Peyer's patch (tissue), 4 donors: ENCODE results near the gene PRSS21. TPM values are rescaled to one million over a fixed set of nuclear protein-coding genes. Genes with fewer than 3 reads are reported as not detected.

Source experiments
- DNase-seq, 3 donors: peaks; one replicate each; pipeline ENCODE4 v3.0.0-alpha.2; 2017 to 2019
- H3K27ac ChIP-seq, 4 donors: fragments of 200-600 bp; sonication (generic); one replicate each; pipeline ENCODE4 v1.5.1; 2016 to 2019
- H3K27me3 ChIP-seq, 2 donors: fragments of 200-600 bp; sonication (generic); one replicate each; pipeline ENCODE4 v1.5.1; 2019
- H3K36me3 ChIP-seq, 3 donors: fragments of 200-600 bp; sonication (generic); one replicate each; pipeline ENCODE4 v1.5.1; 2016 to 2019
- H3K4me1 ChIP-seq, 4 donors: fragments of 200-600 bp; sonication (generic); one replicate each; pipeline ENCODE4 v1.5.1; 2016 to 2019
- H3K4me3 ChIP-seq, 4 donors: fragments of 200-600 bp; sonication (generic); 1 replicate in 3 of 4; 2 replicates in 1 of 4; pipeline ENCODE4 v1.5.1; 2016 to 2019; ENCODE audit warnings: mild to moderate bottlenecking in 1 of 4
- H3K9me3 ChIP-seq, 4 donors: fragments of 200-600 bp; sonication (generic); one replicate each; pipeline ENCODE4 v1.5.1; 2016 to 2019; ENCODE audit warnings: mild to moderate bottlenecking in 1 of 4
- CTCF ChIP-seq, 6 experiments: fragments of 450-650 bp in 4 of 6; fragments of 200-600 bp in 2 of 6; sonication (generic) in 1 of 6; IDR thresholded peaks; one replicate each; pipeline ENCODE4 v1.5.1; 2017 to 2019; ENCODE audit warnings: antibody characterized with exemption in 6 of 6, mild to moderate bottlenecking in 3 of 6, moderate library complexity in 1 of 6
- POLR2A ChIP-seq, 2 donors: fragments of 450-650 bp; IDR thresholded peaks; one replicate each; pipeline ENCODE4 v1.5.1; 2017; ENCODE audit warnings: antibody characterized with exemption in 2 of 2, mild to moderate bottlenecking in 2 of 2, moderate library complexity in 2 of 2
- total RNA-seq, 4 donors: library from RNA; depleted of rRNA; stranded (reverse); fragments of >200 nt; gene quantifications; one replicate each; pipeline ENCODE4 v1.1.0, GENCODE V29; 2016

The PRSS21 gene
- total RNA-seq, 4 donors from 2014 or later = 0.88 TPM; not detected in 3

- Histone ChIP-seq H3K4me1 (peaks cover 0 to 21% (median 10%) of the 10 kb centered on the region in 4 donors), H3K27me3 (peaks cover 0 to 8% of the 10 kb centered on the region in 2 donors)
These were observed 30.8 kb upstream of the PRSS21 start for GRCh38 chr16:2786061-2786825.

GRCh38 chr16:2786826-2787151, 30.2 kb upstream of the PRSS21 start:
- Histone ChIP-seq H3K4me1 (peaks cover 0 to 21% (median 10%) of the 10 kb centered on the region in 4 donors), H3K9me3 (no peaks in the 10 kb centered on the region), H3K36me3 (no peaks in the 10 kb centered on the region), H3K27ac (no peak overlapping the region), H3K4me3 (no peak overlapping the region), H3K27me3 (peaks cover 0 to 8% of the 10 kb centered on the region in 2 donors)
- TF ChIP-seq POLR2A (IDR thresholded peaks at IDR 0.05) (no peak), CTCF (IDR thresholded peaks at IDR 0.05) (no peak)
- peak in 1 of 3 donors; percentile 7 for DNase-seq

More at GRCh38 chr16:2786061-2786825, 30.8 kb upstream of the PRSS21 start:
- Histone ChIP-seq H3K27ac (no peak overlapping the region), H3K36me3 (no peaks in the 10 kb centered on the region), H3K9me3 (no peaks in the 10 kb centered on the region), H3K4me3 (no peak overlapping the region)
- TF ChIP-seq CTCF (IDR thresholded peaks at IDR 0.05) (no peak), POLR2A (IDR thresholded peaks at IDR 0.05) (no peak)
- peak in 1 of 3 donors; percentile 42 for DNase-seq

GRCh38 chr16:2787406-2787805, 29.6 kb upstream of the PRSS21 start, which contains the start of gene PRSS33:
Gene PRSS33 (minus strand): TSS chr16:2787560. CDS start chr16:2786547, 1,013 bp downstream.
- H3K4me3 ChIP-seq = no peak within 1 kb of the TSS
- DNase-seq = peak in 1 of 3 donors; percentile 25
- TF ChIP-seq CTCF (IDR thresholded peaks at IDR 0.05) (no peak), POLR2A (IDR thresholded peaks at IDR 0.05) (no peak)
- H3K27ac ChIP-seq = no peak within 1 kb of the TSS
- no peaks in the 10 kb centered on the region for H3K36me3 ChIP-seq
- H3K4me1 ChIP-seq = peaks cover 0 to 21% (median 10%) of the 10 kb centered on the region in 4 donors
- peaks cover 0 to 8% of the 10 kb centered on the region in 2 donors for H3K27me3 ChIP-seq
- H3K9me3 ChIP-seq = no peaks in the 10 kb centered on the region

- peaks cover 0 to 8% of the 10 kb centered on the region in 2 donors for H3K27me3 ChIP-seq
- DNase-seq = peak in 1 of 3 donors; percentile 18
These were observed 29.1 kb upstream of the PRSS21 start for GRCh38 chr16:2787961-2788360.

GRCh38 chr16:2790631-2791030, 26.4 kb upstream of the PRSS21 start:
- Histone ChIP-seq H3K27me3 (peaks cover 0 to 4% of the 10 kb centered on the region in 2 donors), H3K27ac (no peak overlapping the region), H3K4me3 (no peak overlapping the region), H3K9me3 (no peaks in the 10 kb centered on the region), H3K4me1 (peaks cover 0 to 9% (median 3%) of the 10 kb centered on the region in 4 donors), H3K36me3 (no peaks in the 10 kb centered on the region)
- TF ChIP-seq POLR2A (IDR thresholded peaks at IDR 0.05) = no peak
- no peak for TF ChIP-seq CTCF (IDR thresholded peaks at IDR 0.05)
- peak in 1 of 3 donors; percentile 32 for DNase-seq

More at GRCh38 chr16:2787961-2788360, 29.1 kb upstream of the PRSS21 start:
- H3K4me1 ChIP-seq = peaks cover 0 to 21% (median 10%) of the 10 kb centered on the region in 4 donors
- no peak overlapping the region for H3K27ac ChIP-seq
- no peak overlapping the region for H3K4me3 ChIP-seq
- TF ChIP-seq CTCF (IDR thresholded peaks at IDR 0.05) = no peak
- TF ChIP-seq POLR2A (IDR thresholded peaks at IDR 0.05) = no peak
- H3K9me3 ChIP-seq = no peaks in the 10 kb centered on the region
- no peaks in the 10 kb centered on the region for H3K36me3 ChIP-seq
